ENCODE data around the gene SLCO2B1. TPM values are rescaled to one million over a fixed set of nuclear protein-coding genes. Genes with fewer than 3 reads are reported as not detected.

SLCO2B1 gene
- total and polyA plus RNA-seq, 4 donors = 52.7 to 184 (median 135) TPM

DNA sequence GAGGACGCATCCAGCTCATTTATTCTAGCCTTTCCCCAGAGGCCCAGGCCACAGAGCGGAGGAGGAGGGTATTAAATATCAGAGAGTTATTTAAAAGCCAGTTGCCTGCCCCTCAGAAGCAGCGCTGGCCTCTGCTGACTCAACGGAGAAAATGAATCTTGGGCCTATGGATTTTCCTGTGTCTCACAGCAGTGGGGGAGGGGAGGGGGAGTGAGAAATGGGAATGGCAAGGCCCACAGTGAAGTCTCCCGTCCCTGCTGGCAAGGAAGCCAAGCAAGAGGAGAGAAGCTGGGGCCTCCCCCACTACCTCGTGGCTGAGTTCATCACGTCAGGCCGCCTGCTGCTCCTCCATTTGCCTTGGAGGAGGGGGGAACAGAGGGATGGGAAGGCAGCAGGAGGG, 85.2 kb downstream of the SLCO2B1 start:
- WGBS = 60% methylated on average over 8 of the region's 8 CpGs
- no peak for DNase-seq (ENCODE audit: low spot score)
- Histone ChIP-seq H3K4me3 (ENCODE audit: low read depth in 1 of 3, low read length in 3 of 3) (no peak overlapping the region), H3K27ac (ENCODE audit: low read depth in 1 of 2, low read length in 2 of 2) (no peak overlapping the region), H3K36me3 (ENCODE audit: control insufficient read depth in 4 of 4, insufficient read depth in 3 of 4, low read depth in 1 of 4, low read length in 3 of 4) (no peaks in the 10 kb centered on the region), H3K9ac (ENCODE audit: low read depth in 1 of 2, low read length in 2 of 2) (no peak overlapping the region), H3K27me3 (ENCODE audit: control insufficient read depth in 4 of 4, insufficient read depth in 4 of 4, low read length in 3 of 4) (peaks cover 0 to 5% (median under 1%) of the 10 kb centered on the region in 4 donors), H3K4me1 (ENCODE audit: control insufficient read depth in 4 of 4, insufficient read depth in 4 of 4, low read length in 3 of 4) (peaks cover 4 to 10% (median 5%) of the 10 kb centered on the region in 4 donors), H3K9me3 (ENCODE audit: control insufficient read depth in 4 of 4, low read length in 3 of 4) (no peaks in the 10 kb centered on the region)
- no peak for TF ChIP-seq RXRA (IDR thresholded peaks at IDR 0.05)
- TF ChIP-seq, protein P1, sequence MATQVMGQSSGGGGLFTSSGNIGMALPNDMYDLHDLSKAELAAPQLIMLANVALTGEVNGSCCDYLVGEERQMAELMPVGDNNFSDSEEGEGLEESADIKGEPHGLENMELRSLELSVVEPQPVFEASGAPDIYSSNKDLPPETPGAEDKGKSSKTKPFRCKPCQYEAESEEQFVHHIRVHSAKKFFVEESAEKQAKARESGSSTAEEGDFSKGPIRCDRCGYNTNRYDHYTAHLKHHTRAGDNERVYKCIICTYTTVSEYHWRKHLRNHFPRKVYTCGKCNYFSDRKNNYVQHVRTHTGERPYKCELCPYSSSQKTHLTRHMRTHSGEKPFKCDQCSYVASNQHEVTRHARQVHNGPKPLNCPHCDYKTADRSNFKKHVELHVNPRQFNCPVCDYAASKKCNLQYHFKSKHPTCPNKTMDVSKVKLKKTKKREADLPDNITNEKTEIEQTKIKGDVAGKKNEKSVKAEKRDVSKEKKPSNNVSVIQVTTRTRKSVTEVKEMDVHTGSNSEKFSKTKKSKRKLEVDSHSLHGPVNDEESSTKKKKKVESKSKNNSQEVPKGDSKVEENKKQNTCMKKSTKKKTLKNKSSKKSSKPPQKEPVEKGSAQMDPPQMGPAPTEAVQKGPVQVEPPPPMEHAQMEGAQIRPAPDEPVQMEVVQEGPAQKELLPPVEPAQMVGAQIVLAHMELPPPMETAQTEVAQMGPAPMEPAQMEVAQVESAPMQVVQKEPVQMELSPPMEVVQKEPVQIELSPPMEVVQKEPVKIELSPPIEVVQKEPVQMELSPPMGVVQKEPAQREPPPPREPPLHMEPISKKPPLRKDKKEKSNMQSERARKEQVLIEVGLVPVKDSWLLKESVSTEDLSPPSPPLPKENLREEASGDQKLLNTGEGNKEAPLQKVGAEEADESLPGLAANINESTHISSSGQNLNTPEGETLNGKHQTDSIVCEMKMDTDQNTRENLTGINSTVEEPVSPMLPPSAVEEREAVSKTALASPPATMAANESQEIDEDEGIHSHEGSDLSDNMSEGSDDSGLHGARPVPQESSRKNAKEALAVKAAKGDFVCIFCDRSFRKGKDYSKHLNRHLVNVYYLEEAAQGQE (IDR thresholded peaks at IDR 0.05) = no peak
- no peak for TF ChIP-seq HNF4A (conservative IDR thresholded peaks at IDR 0.05)
- TF ChIP-seq, protein P2, sequence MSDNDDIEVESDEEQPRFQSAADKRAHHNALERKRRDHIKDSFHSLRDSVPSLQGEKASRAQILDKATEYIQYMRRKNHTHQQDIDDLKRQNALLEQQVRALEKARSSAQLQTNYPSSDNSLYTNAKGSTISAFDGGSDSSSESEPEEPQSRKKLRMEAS (IDR thresholded peaks at IDR 0.05) = no peak
- TF ChIP-seq, protein P3, sequence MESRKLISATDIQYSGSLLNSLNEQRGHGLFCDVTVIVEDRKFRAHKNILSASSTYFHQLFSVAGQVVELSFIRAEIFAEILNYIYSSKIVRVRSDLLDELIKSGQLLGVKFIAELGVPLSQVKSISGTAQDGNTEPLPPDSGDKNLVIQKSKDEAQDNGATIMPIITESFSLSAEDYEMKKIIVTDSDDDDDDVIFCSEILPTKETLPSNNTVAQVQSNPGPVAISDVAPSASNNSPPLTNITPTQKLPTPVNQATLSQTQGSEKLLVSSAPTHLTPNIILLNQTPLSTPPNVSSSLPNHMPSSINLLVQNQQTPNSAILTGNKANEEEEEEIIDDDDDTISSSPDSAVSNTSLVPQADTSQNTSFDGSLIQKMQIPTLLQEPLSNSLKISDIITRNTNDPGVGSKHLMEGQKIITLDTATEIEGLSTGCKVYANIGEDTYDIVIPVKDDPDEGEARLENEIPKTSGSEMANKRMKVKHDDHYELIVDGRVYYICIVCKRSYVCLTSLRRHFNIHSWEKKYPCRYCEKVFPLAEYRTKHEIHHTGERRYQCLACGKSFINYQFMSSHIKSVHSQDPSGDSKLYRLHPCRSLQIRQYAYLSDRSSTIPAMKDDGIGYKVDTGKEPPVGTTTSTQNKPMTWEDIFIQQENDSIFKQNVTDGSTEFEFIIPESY (IDR thresholded peaks at IDR 0.05) = no peak
- no peak for TF ChIP-seq JUND (IDR thresholded peaks at IDR 0.05)
- TF ChIP-seq YY1 (IDR thresholded peaks at IDR 0.05) = no peak
- TF ChIP-seq RAD21 (IDR thresholded peaks at IDR 0.05) = no peak
- TF ChIP-seq HNF4G (IDR thresholded peaks at IDR 0.05) = no peak
- TF ChIP-seq GABPA (IDR thresholded peaks at IDR 0.05 in 1 of 2, conservative IDR thresholded peaks at IDR 0.05 in 1 of 2) = no peak
- no peak for TF ChIP-seq FOXA1 (IDR thresholded peaks at IDR 0.05)
- no peak for TF ChIP-seq SP1 (IDR thresholded peaks at IDR 0.05)
- TF ChIP-seq, protein P4, sequence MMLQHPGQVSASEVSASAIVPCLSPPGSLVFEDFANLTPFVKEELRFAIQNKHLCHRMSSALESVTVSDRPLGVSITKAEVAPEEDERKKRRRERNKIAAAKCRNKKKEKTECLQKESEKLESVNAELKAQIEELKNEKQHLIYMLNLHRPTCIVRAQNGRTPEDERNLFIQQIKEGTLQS (IDR thresholded peaks at IDR 0.05) = no peak
- no peak for TF ChIP-seq TAF1 (conservative IDR thresholded peaks at IDR 0.05)
- TF ChIP-seq FOXA2 (IDR thresholded peaks at IDR 0.05) = no peak
- TF ChIP-seq NR2F2 (IDR thresholded peaks at IDR 0.05) = no peak
- no peak for TF ChIP-seq EGR1 (IDR thresholded peaks at IDR 0.05; ENCODE audit: low read depth in 2 of 2)

DNA sequence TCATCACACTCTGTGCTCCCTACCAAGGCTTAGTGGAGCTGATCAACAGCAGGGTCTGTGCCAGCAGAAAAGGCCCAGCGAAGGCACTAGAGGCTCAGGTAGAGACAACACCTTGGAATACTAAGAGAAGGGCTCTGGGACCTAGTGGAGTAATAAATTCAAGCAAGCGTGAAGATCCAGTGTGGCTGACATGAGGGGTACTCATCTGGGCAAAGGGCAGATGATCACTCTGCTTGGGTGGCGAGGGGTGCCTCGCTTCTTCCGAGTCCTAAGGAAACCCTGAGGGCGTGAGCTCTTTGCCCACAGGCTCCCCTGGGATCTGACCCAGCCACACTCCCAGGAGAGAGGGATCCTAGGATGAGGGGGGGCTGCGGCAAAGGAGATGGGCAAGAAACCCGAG, 86.1 kb downstream of the SLCO2B1 start:
- Histone ChIP-seq H3K4me3 (ENCODE audit: low read depth in 1 of 3, low read length in 3 of 3) (no peak overlapping the region), H3K9me3 (ENCODE audit: control insufficient read depth in 4 of 4, low read length in 3 of 4) (no peaks in the 10 kb centered on the region), H3K27ac (ENCODE audit: low read depth in 1 of 2, low read length in 2 of 2) (no peak overlapping the region), H3K9ac (ENCODE audit: low read depth in 1 of 2, low read length in 2 of 2) (no peak overlapping the region), H3K4me1 (ENCODE audit: control insufficient read depth in 4 of 4, insufficient read depth in 4 of 4, low read length in 3 of 4) (peaks cover 4 to 19% (median 13%) of the 10 kb centered on the region in 4 donors), H3K27me3 (ENCODE audit: control insufficient read depth in 4 of 4, insufficient read depth in 4 of 4, low read length in 3 of 4) (peaks cover 0 to 5% (median under 1%) of the 10 kb centered on the region in 4 donors), H3K36me3 (ENCODE audit: control insufficient read depth in 4 of 4, insufficient read depth in 3 of 4, low read depth in 1 of 4, low read length in 3 of 4) (no peaks in the 10 kb centered on the region)
- no peak for DNase-seq (ENCODE audit: low spot score)
- 90% methylated on average over 8 of the region's 8 CpGs for WGBS
- TF ChIP-seq FOXA1 (IDR thresholded peaks at IDR 0.05) (no peak), SP1 (IDR thresholded peaks at IDR 0.05) (no peak), HNF4A (conservative IDR thresholded peaks at IDR 0.05) (no peak), TAF1 (conservative IDR thresholded peaks at IDR 0.05) (no peak), RAD21 (IDR thresholded peaks at IDR 0.05) (no peak), GABPA (IDR thresholded peaks at IDR 0.05 in 1 of 2, conservative IDR thresholded peaks at IDR 0.05 in 1 of 2) (no peak), YY1 (IDR thresholded peaks at IDR 0.05) (no peak), NR2F2 (IDR thresholded peaks at IDR 0.05) (no peak), RXRA (IDR thresholded peaks at IDR 0.05) (no peak), HNF4G (IDR thresholded peaks at IDR 0.05) (no peak)
- TF ChIP-seq, protein P2 (IDR thresholded peaks at IDR 0.05) = no peak
- TF ChIP-seq, protein P3 (IDR thresholded peaks at IDR 0.05) = no peak
- TF ChIP-seq, protein P4 (IDR thresholded peaks at IDR 0.05) = no peak
- TF ChIP-seq, protein P5, sequence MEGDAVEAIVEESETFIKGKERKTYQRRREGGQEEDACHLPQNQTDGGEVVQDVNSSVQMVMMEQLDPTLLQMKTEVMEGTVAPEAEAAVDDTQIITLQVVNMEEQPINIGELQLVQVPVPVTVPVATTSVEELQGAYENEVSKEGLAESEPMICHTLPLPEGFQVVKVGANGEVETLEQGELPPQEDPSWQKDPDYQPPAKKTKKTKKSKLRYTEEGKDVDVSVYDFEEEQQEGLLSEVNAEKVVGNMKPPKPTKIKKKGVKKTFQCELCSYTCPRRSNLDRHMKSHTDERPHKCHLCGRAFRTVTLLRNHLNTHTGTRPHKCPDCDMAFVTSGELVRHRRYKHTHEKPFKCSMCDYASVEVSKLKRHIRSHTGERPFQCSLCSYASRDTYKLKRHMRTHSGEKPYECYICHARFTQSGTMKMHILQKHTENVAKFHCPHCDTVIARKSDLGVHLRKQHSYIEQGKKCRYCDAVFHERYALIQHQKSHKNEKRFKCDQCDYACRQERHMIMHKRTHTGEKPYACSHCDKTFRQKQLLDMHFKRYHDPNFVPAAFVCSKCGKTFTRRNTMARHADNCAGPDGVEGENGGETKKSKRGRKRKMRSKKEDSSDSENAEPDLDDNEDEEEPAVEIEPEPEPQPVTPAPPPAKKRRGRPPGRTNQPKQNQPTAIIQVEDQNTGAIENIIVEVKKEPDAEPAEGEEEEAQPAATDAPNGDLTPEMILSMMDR (IDR thresholded peaks at IDR 0.05; ENCODE audit: low read depth, low read length, missing input control) = no peak

Measured in liver (tissue), 9 donors.